ENCODE results near the gene IGF2.

- TF ChIP-seq CTCF (IDR thresholded peaks at IDR 0.05) (no peak), POLR2A (IDR thresholded peaks at IDR 0.05) (no peak)
Observed at GRCh38 chr11:2129308-2129698, 9.9 kb downstream of the IGF2 start.

Measured in esophagus squamous epithelium (tissue), 4 donors.